PFSK-1 (cell line): Measurements from ENCODE around the gene FOXP4.

Experiments
- POLR2AphosphoS5 ChIP-seq: IDR thresholded peaks from 2 replicates; pipeline ENCODE4 v1.6.1; 2012; ENCODE audit warnings: low read depth, mild to moderate bottlenecking, control low read depth, low read length, moderate library complexity
- REST ChIP-seq, 2 experiments: IDR thresholded peaks; 2 replicates each; pipeline versions ENCODE4 v1.6.1 to v1.8.0; 2011 to 2012; ENCODE audit warnings: low read depth in 2 of 2, low read length in 2 of 2, control low read depth in 1 of 2, inconsistent platforms in 1 of 2, mild to moderate bottlenecking in 1 of 2, moderate library complexity in 1 of 2; ENCODE audit not compliant: insufficient read depth in 1 of 2
- SIN3A ChIP-seq: IDR thresholded peaks from 2 replicates; pipeline ENCODE4 v1.6.1; 2012; ENCODE audit warnings: mild to moderate bottlenecking, low read length, moderate library complexity, borderline replicate concordance; ENCODE audit not compliant: insufficient read depth

- no peak for TF ChIP-seq POLR2AphosphoS5
- TF ChIP-seq REST (IDR thresholded peaks at IDR 0.05; ENCODE audit: insufficient read depth in 1 of 2, low read depth in 2 of 2, low read length in 2 of 2): no peak
- TF ChIP-seq SIN3A: no peak
These were observed 9.4 kb downstream of the FOXP4 start for GRCh38 chr6:41555326-41556300.
